ENCODE measurements around the gene ERCC5.
A peak's percentile ranks its signal among the peaks of the same experiment; 100 is the strongest.

ERCC5 gene

GRCh38 chr13:102852556-102852955, 6.7 kb downstream of the ERCC5 start:
- DNase-seq (ENCODE audit: low read depth in 2 of 2) = peak; percentile 31 to 69
- H3K4me3 ChIP-seq (replicated peaks in 1 of 2; ENCODE audit: low read depth in 2 of 2, low read length in 2 of 2) = no peak overlapping the region
- TF ChIP-seq CTCF (IDR thresholded peaks at IDR 0.05; ENCODE audit: low read depth, low read length) = no peak

DNA sequence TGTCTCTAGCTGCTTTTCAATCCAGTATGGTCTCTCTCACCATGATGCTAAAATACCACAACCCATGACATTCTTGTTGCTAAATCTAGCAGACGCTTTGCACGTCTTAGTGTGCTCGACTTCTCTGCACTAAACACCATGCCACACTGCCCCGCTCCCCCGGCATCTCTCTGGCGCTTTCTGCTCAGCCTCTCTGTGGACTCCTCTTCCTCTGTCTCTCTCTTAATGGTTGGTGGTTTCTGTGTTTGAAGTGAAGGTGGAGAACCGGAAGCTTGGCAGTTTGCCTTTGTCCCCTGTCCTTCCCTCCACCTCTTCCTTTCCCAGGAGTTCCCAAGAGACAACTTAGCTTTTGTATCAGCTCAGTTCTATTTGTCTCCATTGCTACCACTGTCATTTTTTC, 8.8 kb downstream of the ERCC5 start:
- no peak overlapping the region for H3K4me3 ChIP-seq (replicated peaks in 1 of 2; ENCODE audit: low read depth in 2 of 2, low read length in 2 of 2)
- no peak for DNase-seq (ENCODE audit: low read depth in 2 of 2)
- no peak for TF ChIP-seq CTCF (IDR thresholded peaks at IDR 0.05; ENCODE audit: low read depth, low read length)

DNA sequence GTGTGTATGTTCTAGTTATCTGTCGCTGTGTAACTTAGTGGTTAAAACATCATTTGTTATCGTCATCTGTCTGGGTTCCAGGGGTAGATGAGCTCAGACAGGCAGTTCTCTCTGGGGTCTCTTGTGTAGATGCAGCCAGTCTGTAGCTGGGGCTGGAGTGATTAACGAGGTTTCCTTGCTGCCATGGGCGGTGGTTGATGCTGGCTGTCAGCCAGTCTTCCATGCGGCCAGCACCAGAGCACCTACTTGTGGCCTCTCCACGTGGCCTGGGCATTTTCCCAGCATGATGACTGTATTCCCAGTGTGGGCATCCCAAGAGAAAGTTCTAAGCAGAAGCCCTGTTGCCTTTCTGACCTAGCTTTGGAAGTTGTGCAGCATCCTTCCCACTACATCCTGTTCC, 10.7 kb downstream of the ERCC5 start:
- peak; percentile 64 to 72 for DNase-seq (ENCODE audit: low read depth in 2 of 2)
- TF ChIP-seq CTCF (IDR thresholded peaks at IDR 0.05; ENCODE audit: low read depth, low read length) = no peak
- H3K4me3 ChIP-seq (replicated peaks in 1 of 2; ENCODE audit: low read depth in 2 of 2, low read length in 2 of 2) = no peak overlapping the region

GRCh38 chr13:102862624-102863210, 16.9 kb downstream of the ERCC5 start:
- TF ChIP-seq CTCF (IDR thresholded peaks at IDR 0.05; ENCODE audit: low read depth, low read length) = no peak
- DNase-seq (ENCODE audit: low read depth in 2 of 2) = no peak
- no peak overlapping the region for H3K4me3 ChIP-seq (replicated peaks in 1 of 2; ENCODE audit: low read depth in 2 of 2, low read length in 2 of 2)

DNA sequence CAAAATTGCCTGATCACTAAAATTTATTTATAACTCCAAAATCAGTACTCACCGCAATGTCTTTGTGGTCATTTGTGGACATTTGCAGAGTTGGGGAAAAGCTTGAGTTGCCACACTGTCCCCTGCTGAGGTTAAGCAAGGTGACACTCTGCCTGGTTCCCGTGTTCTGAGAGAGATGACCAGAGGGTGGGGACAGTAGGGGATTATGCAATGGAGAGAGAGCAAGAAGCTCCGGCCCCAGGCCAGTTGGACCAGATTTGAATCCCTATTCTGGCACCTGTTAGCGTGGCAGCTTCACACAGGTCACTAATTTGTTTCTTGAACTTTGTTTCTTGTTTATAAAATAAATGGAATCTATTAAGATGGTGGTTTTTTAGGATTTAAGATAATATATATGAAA, 17.8 kb downstream of the ERCC5 start:
- TF ChIP-seq CTCF (IDR thresholded peaks at IDR 0.05; ENCODE audit: low read depth, low read length) = no peak
- no peak overlapping the region for H3K4me3 ChIP-seq (replicated peaks in 1 of 2; ENCODE audit: low read depth in 2 of 2, low read length in 2 of 2)
- DNase-seq (ENCODE audit: low read depth in 2 of 2) = no peak

DNA sequence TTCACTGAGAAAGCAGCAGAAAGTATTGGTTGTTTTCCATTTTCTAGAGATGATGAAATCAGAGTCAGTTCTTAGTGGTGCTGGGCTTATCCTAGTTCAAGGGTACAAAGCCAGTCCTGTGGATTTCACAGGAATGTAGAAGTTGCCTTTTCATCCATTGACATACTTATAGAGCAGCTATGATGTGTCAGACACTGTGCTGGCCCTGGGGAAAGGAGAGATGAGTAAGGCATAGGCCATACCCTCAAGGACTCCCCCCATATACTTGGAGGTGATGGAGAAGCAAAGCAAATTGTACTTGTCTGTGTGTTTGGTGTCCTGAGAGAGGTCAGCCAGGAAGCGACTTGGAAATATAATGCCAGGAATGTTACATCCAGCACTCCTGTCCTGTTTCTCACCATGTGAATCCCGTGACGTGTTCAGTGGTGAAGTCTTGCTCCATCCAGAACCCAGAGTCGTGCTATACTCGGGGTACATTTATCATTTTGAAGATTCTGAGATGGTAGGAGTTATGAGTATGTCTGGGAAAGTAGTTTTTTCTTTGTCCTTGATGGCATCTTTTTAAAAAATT, 22.6 kb downstream of the ERCC5 start:
- DNase-seq (ENCODE audit: low read depth in 2 of 2) = peak in 1 of 2 donors; percentile 37
- no peak for TF ChIP-seq CTCF (IDR thresholded peaks at IDR 0.05; ENCODE audit: low read depth, low read length)
- H3K4me3 ChIP-seq (replicated peaks in 1 of 2; ENCODE audit: low read depth in 2 of 2, low read length in 2 of 2) = no peak overlapping the region

All from cardiac fibroblast (primary cell).